Epithelial cell of prostate (primary cell): Measurements from ENCODE around the gene CHRNA9.
"Not testable (repeated sequence)": the region's sequence is repeated elsewhere in the genome, so short reads cannot be mapped to it uniquely, and the experiment has no call there.

ENCODE experiments used
- DNase-seq: peaks from one replicate; pipeline ENCODE4 v3.0.0-alpha.2; 2011; ENCODE audit warnings: low read depth, low spot score
- H3K27ac ChIP-seq: fragments of 450-650 bp; 2 replicates; pipeline ENCODE4 v1.5.1; 2017; ENCODE audit warnings: mild to moderate bottlenecking

Gene CHRNA9

GRCh38 chr4:40334591-40335524 is at the start of gene CHRNA9:
Gene CHRNA9, plus strand, starts transcription at chr4:40335333. Its CDS starts 135 bp downstream, at chr4:40335468.
- no peak for DNase-seq
- H3K27ac ChIP-seq, result peak within 1 kb of the TSS; percentile 41

- DNase-seq, result no peak
- H3K27ac ChIP-seq, result no peak overlapping the region
Observed at GRCh38 chr4:40285692-40286091, 49.4 kb upstream of the CHRNA9 start.

- peak overlapping the region; percentile 74 for H3K27ac ChIP-seq
- no peak for DNase-seq
Observed at GRCh38 chr4:40288566-40288965, 46.6 kb upstream of the CHRNA9 start.

- no peak for DNase-seq
- peak overlapping the region; percentile 74 for H3K27ac ChIP-seq
Observed at GRCh38 chr4:40289366-40290188, 45.6 kb upstream of the CHRNA9 start.

GRCh38 chr4:40290611-40291186 is 44.4 kb upstream of the CHRNA9 start:
- peak; percentile 54 for DNase-seq
- peak overlapping the region; percentile 74 for H3K27ac ChIP-seq

GRCh38 chr4:40292313-40292759 is 42.8 kb upstream of the CHRNA9 start:
- DNase-seq, result no peak

GRCh38 chr4:40294339-40294738 is 40.8 kb upstream of the CHRNA9 start:
- DNase-seq, result no peak
- H3K27ac ChIP-seq, result no peak overlapping the region

More at GRCh38 chr4:40292313-40292759, 42.8 kb upstream of the CHRNA9 start:
- peak overlapping the region; percentile 74 for H3K27ac ChIP-seq

GRCh38 chr4:40295030-40295429 is 40.1 kb upstream of the CHRNA9 start:
- DNase-seq, H3K27ac ChIP-seq: not testable (repeated sequence)

- no peak overlapping the region for H3K27ac ChIP-seq
Observed at GRCh38 chr4:40295572-40295971, 39.6 kb upstream of the CHRNA9 start.

GRCh38 chr4:40299126-40299525 is 36.0 kb upstream of the CHRNA9 start:
- H3K27ac ChIP-seq, result peak overlapping the region; percentile 59
- DNase-seq, result no peak

More at GRCh38 chr4:40295572-40295971, 39.6 kb upstream of the CHRNA9 start:
- DNase-seq, result no peak

GRCh38 chr4:40299811-40300292 is 35.3 kb upstream of the CHRNA9 start:
- peak overlapping the region; percentile 59 for H3K27ac ChIP-seq
- no peak for DNase-seq

- peak overlapping the region; percentile 59 for H3K27ac ChIP-seq
- no peak for DNase-seq
Observed at GRCh38 chr4:40300371-40301162, 34.6 kb upstream of the CHRNA9 start.

- DNase-seq, result no peak
- H3K27ac ChIP-seq, result no peak overlapping the region
Observed at GRCh38 chr4:40301603-40302002, 33.5 kb upstream of the CHRNA9 start.

- DNase-seq, result no peak
- H3K27ac ChIP-seq, result no peak overlapping the region
Observed at GRCh38 chr4:40303751-40304150, 31.4 kb upstream of the CHRNA9 start.

GRCh38 chr4:40305328-40306170 is 29.6 kb upstream of the CHRNA9 start:
- DNase-seq, result no peak
- H3K27ac ChIP-seq, result no peak overlapping the region

GRCh38 chr4:40306226-40306625 is 28.9 kb upstream of the CHRNA9 start:
- DNase-seq, result no peak
- H3K27ac ChIP-seq, result no peak overlapping the region

- DNase-seq, result no peak
- no peak overlapping the region for H3K27ac ChIP-seq
Observed at GRCh38 chr4:40306976-40307375, 28.2 kb upstream of the CHRNA9 start.

- no peak overlapping the region for H3K27ac ChIP-seq
Observed at GRCh38 chr4:40307627-40308497, 27.3 kb upstream of the CHRNA9 start.

More at GRCh38 chr4:40307627-40308497, 27.3 kb upstream of the CHRNA9 start:
- DNase-seq, result no peak
